Astrocyte of the spinal cord (primary cell): ENCODE data around the gene ZNF438.
"Not testable (repeated sequence)": the region's sequence is repeated elsewhere in the genome, so short reads cannot be mapped to it uniquely, and the experiment has no call there.

Experiments used
- DNase-seq: peaks from one replicate; pipeline ENCODE4 v3.0.0; 2011; ENCODE audit warnings: low read depth, low spot score
- H3K4me3 ChIP-seq: 2 replicates; pipeline ENCODE4 v1.5.1; 2011; ENCODE audit warnings: low read depth, mild to moderate bottlenecking, low read length, moderate library complexity
- CTCF ChIP-seq: IDR thresholded peaks from 2 replicates; pipeline ENCODE4 v1.5.1; 2012; ENCODE audit warnings: low read depth, mild to moderate bottlenecking, low read length, inconsistent platforms
- in situ Hi-C: cut with HindIII; loops from 2 replicates; pipeline ENCODE4 v1.10.0; 2017; ENCODE audit warnings: low sequenced_read_pairs

The ZNF438 gene

GRCh38 chr10:30939643-30940251 lies 91.9 kb downstream of the ZNF438 start:
- TF ChIP-seq CTCF = no peak
- in situ Hi-C loops = no loop called here
- no peak for DNase-seq

GRCh38 chr10:30935078-30935477 lies 96.6 kb downstream of the ZNF438 start:
- in situ Hi-C loops = no loop called here
- no peak overlapping the region for H3K4me3 ChIP-seq

More at GRCh38 chr10:30939643-30940251, 91.9 kb downstream of the ZNF438 start:
- no peak overlapping the region for H3K4me3 ChIP-seq

GRCh38 chr10:30931094-30931493 lies 100.6 kb downstream of the ZNF438 start:
- in situ Hi-C loops = no loop called here

More at GRCh38 chr10:30935078-30935477, 96.6 kb downstream of the ZNF438 start:
- no peak for TF ChIP-seq CTCF
- DNase-seq = no peak

GRCh38 chr10:30929901-30930520 lies 101.7 kb downstream of the ZNF438 start:
- no peak for DNase-seq
- H3K4me3 ChIP-seq = no peak overlapping the region
- in situ Hi-C loops = no loop called here
- no peak for TF ChIP-seq CTCF

More at GRCh38 chr10:30931094-30931493, 100.6 kb downstream of the ZNF438 start:
- H3K4me3 ChIP-seq = no peak overlapping the region
- no peak for DNase-seq
- no peak for TF ChIP-seq CTCF

- in situ Hi-C loops, H3K4me3 ChIP-seq, DNase-seq: not testable (repeated sequence)
Observed at GRCh38 chr10:30929311-30929729, 102.3 kb downstream of the ZNF438 start.

GRCh38 chr10:30928742-30929141 lies 102.9 kb downstream of the ZNF438 start:
- H3K4me3 ChIP-seq = no peak overlapping the region
- no peak for TF ChIP-seq CTCF
- in situ Hi-C loops = no loop called here
- DNase-seq = no peak

- H3K4me3 ChIP-seq = no peak overlapping the region
- TF ChIP-seq CTCF = no peak
- in situ Hi-C loops = no loop called here
- DNase-seq = no peak
Observed at GRCh38 chr10:30918651-30919050, 113.0 kb downstream of the ZNF438 start.
